ENCODE results near the gene ACAD8.
A peak's percentile ranks its signal among the peaks of the same experiment; 100 is the strongest.
"Not testable (repeated sequence)": the region's sequence is repeated elsewhere in the genome, so short reads cannot be mapped to it uniquely, and the experiment has no call there.

Gene ACAD8

GRCh38 chr11:134252346-134253187, 801 bp upstream of the ACAD8 start:
- peaks cover 55% of the 10 kb centered on the region for H3K4me1 Mint-ChIP-seq
- no peaks in the 10 kb centered on the region for H3K9me3 Mint-ChIP-seq
- peak overlapping the region; percentile 92 for H3K4me3 Mint-ChIP-seq
- peaks cover 34% of the 10 kb centered on the region for H3K36me3 Mint-ChIP-seq
- H3K27ac Mint-ChIP-seq = peak overlapping the region; percentile 54
- ATAC-seq (peak; percentile 14), DNase-seq (ENCODE audit: low spot score in 2 of 2) (no peak)

- Mint-ChIP-seq H3K36me3 (peaks cover 33% of the 10 kb centered on the region), H3K9me3 (no peaks in the 10 kb centered on the region), H3K4me1 (peaks cover 37% of the 10 kb centered on the region), H3K4me3 (peak overlapping the region; percentile 92), H3K27ac (peak overlapping the region; percentile 54)
- ATAC-seq = no peak
- no peak for DNase-seq (ENCODE audit: low spot score in 2 of 2)
Measured at GRCh38 chr11:134254433-134255183, 1.2 kb downstream of the ACAD8 start.

DNA sequence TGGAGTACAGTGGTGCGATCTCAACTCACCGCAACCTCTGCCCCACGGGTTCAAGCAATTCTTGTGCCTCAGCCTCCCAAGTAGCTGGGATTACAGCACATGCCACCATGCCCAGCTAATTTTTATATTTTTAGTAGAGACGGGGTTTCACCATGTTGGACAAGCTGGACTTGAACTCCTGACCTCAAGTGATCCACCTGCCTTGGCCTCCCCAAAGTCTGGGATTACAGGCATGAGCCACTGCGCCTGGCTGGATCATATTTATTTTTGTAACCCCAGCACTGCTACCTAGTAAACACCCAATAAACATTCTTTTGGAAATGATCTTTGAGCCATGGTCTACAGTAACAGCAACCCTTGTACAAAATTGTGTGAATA, 1.8 kb downstream of the ACAD8 start:
- H3K9me3 Mint-ChIP-seq; DNase-seq (ENCODE audit: low spot score in 2 of 2); ATAC-seq: not testable (repeated sequence)
- peaks cover 37% of the 10 kb centered on the region for H3K4me1 Mint-ChIP-seq
- peak overlapping the region; percentile 34 for H3K27ac Mint-ChIP-seq
- H3K4me3 Mint-ChIP-seq = peak overlapping the region; percentile 92
- H3K36me3 Mint-ChIP-seq = peaks cover 33% of the 10 kb centered on the region

DNA sequence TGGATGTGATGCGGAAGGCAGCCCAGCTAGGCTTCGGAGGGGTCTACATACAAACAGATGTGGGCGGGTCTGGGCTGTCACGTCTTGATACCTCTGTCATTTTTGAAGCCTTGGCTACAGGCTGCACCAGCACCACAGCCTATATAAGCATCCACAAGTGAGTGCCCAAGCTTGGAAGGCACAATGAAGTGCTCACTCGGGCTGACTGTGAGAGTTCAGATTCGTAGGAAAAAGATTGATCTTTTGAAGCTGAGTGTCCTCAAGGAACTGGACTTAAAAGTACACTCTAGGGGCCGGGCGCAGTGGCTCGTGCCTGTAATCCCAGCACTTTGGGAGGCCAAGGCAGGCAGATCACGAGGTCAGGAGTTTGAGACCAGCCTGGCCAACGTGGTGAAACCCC, 3.7 kb downstream of the ACAD8 start:
- Mint-ChIP-seq H3K36me3 (peaks cover 44% of the 10 kb centered on the region), H3K4me3 (no peak overlapping the region), H3K4me1 (peaks cover 30% of the 10 kb centered on the region), H3K27ac (no peak overlapping the region), H3K9me3 (no peaks in the 10 kb centered on the region)
- DNase-seq (ENCODE audit: low spot score in 2 of 2) = no peak
- no peak for ATAC-seq

GRCh38 chr11:134258577-134258976, 5.2 kb downstream of the ACAD8 start:
- no peak for ATAC-seq
- Mint-ChIP-seq H3K4me3 (no peak overlapping the region), H3K9me3 (no peaks in the 10 kb centered on the region), H3K27ac (no peak overlapping the region), H3K4me1 (peaks cover 20% of the 10 kb centered on the region), H3K36me3 (peaks cover 49% of the 10 kb centered on the region)
- no peak for DNase-seq (ENCODE audit: low spot score in 2 of 2)

- H3K36me3 Mint-ChIP-seq = peaks cover 56% of the 10 kb centered on the region
Measured at GRCh38 chr11:134260503-134260902, 7.1 kb downstream of the ACAD8 start.

GRCh38 chr11:134260983-134261382, 7.6 kb downstream of the ACAD8 start:
- no peak for DNase-seq (ENCODE audit: low spot score in 2 of 2)
- peaks cover 56% of the 10 kb centered on the region for H3K36me3 Mint-ChIP-seq

More at GRCh38 chr11:134260503-134260902, 7.1 kb downstream of the ACAD8 start:
- peaks cover 9% of the 10 kb centered on the region for H3K4me1 Mint-ChIP-seq
- ATAC-seq = no peak
- H3K9me3 Mint-ChIP-seq = no peaks in the 10 kb centered on the region
- no peak overlapping the region for H3K4me3 Mint-ChIP-seq
- H3K27ac Mint-ChIP-seq = no peak overlapping the region
- DNase-seq (ENCODE audit: low spot score in 2 of 2) = no peak

DNA sequence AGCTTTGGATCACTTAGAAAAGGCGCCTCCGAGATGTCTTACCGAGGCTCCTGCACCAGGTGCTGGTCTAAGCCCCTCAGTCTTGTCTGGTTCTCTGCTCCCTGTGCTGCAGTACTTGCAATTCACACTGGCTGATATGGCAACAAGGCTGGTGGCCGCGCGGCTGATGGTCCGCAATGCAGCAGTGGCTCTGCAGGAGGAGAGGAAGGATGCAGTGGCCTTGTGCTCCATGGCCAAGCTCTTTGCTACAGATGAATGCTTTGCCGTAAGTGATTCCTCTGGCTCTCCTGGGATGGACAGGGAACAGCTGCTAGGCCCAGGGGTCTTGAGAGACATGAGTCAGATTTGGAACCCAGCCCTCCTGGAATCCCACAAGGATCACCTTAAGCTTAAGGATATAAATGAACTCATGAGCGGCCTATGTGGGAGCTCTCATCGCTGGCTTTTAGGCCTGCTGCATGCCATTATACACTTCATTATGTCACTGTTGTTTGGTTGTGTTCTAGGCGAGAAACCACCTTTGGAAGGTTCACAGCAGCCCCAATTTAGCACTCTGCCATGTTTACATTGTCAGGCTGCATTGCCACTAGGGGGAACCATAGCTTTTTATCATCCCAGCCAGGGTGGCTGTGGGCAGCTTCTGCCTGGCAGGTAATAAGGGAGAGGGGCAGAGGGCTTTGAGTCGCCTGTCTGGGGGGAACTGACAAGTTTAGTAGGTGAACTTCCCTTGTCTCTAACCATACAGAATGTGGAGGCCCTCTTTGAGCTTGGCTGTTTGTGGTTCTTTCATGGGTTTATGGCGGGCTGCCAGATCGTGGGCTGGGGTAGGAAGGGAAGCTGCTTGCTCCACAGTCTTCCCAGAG, 8.5 kb downstream of the ACAD8 start:
- Mint-ChIP-seq H3K4me1 (no peaks in the 10 kb centered on the region), H3K4me3 (no peak overlapping the region), H3K27ac (no peak overlapping the region), H3K9me3 (no peaks in the 10 kb centered on the region), H3K36me3 (peaks cover 53% of the 10 kb centered on the region)
- DNase-seq (ENCODE audit: low spot score in 2 of 2) = no peak
- ATAC-seq = peak; percentile 70

More at GRCh38 chr11:134260983-134261382, 7.6 kb downstream of the ACAD8 start:
- Mint-ChIP-seq H3K27ac (no peak overlapping the region), H3K9me3 (no peaks in the 10 kb centered on the region), H3K4me3 (no peak overlapping the region), H3K4me1 (peaks cover 4% of the 10 kb centered on the region)
- ATAC-seq = no peak

GRCh38 chr11:134264966-134265764, 11.8 kb downstream of the ACAD8 start:
- no peak for ATAC-seq
- no peak for DNase-seq (ENCODE audit: low spot score in 2 of 2)
- Mint-ChIP-seq H3K9me3 (no peaks in the 10 kb centered on the region), H3K4me1 (peaks cover 7% of the 10 kb centered on the region), H3K36me3 (peaks cover 25% of the 10 kb centered on the region), H3K4me3 (no peak overlapping the region), H3K27ac (peak overlapping the region; percentile 43)

DNA sequence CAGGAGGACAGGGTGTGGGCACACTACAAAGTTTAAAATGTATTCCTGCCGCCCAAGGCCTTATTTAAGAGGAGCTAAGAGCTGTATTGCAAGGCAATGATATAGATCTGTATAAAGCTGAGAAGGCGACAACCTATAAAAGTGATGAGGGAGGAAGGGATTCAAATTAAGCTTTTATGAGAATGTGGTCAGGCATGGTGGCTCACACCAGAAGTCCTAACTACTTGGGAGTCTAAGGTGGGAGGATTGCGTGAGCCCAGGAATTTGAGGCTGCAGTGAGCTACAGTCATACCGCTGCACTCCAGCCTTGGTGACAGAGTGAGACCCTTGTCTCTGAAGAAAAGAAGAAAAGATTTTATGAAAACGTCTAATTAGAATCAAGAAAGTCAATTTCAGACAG, 13.1 kb downstream of the ACAD8 start:
- no peak for ATAC-seq
- no peak overlapping the region for H3K27ac Mint-ChIP-seq
- H3K4me3 Mint-ChIP-seq = no peak overlapping the region

GRCh38 chr11:134266841-134267251, 13.5 kb downstream of the ACAD8 start:
- no peak for DNase-seq (ENCODE audit: low spot score in 2 of 2)
- H3K36me3 Mint-ChIP-seq = peaks cover 14% of the 10 kb centered on the region
- H3K9me3 Mint-ChIP-seq = no peaks in the 10 kb centered on the region
- no peak overlapping the region for H3K27ac Mint-ChIP-seq
- peaks cover 21% of the 10 kb centered on the region for H3K4me1 Mint-ChIP-seq
- no peak overlapping the region for H3K4me3 Mint-ChIP-seq
- ATAC-seq = no peak

More for the DNA sequence above, 13.1 kb downstream of the ACAD8 start:
- peaks cover 18% of the 10 kb centered on the region for H3K36me3 Mint-ChIP-seq
- no peak for DNase-seq (ENCODE audit: low spot score in 2 of 2)
- no peaks in the 10 kb centered on the region for H3K9me3 Mint-ChIP-seq
- H3K4me1 Mint-ChIP-seq = peaks cover 19% of the 10 kb centered on the region

DNA sequence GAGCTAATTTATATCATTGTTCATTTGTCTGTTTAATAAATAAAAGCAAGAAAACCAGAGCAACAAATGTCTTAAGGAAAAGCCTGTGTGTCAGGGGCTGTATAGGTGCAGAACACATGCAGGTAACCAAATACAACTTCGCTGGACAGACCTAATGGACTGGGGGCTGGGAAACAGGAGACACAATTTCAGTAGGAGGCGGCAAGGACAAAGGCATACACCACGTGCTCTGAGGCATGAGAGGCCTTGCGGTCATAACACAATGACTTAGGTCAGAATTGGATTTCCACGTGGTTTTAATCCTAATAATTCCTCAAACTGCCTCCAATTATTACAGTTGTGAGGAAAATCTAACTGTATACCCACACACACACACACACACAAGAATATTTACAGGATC, 14.1 kb downstream of the ACAD8 start:
- no peaks in the 10 kb centered on the region for H3K9me3 Mint-ChIP-seq
- H3K4me1 Mint-ChIP-seq = peaks cover 21% of the 10 kb centered on the region
- no peak for ATAC-seq
- peaks cover 9% of the 10 kb centered on the region for H3K36me3 Mint-ChIP-seq
- H3K4me3 Mint-ChIP-seq = no peak overlapping the region
- no peak overlapping the region for H3K27ac Mint-ChIP-seq
- DNase-seq (ENCODE audit: low spot score in 2 of 2) = no peak

DNA sequence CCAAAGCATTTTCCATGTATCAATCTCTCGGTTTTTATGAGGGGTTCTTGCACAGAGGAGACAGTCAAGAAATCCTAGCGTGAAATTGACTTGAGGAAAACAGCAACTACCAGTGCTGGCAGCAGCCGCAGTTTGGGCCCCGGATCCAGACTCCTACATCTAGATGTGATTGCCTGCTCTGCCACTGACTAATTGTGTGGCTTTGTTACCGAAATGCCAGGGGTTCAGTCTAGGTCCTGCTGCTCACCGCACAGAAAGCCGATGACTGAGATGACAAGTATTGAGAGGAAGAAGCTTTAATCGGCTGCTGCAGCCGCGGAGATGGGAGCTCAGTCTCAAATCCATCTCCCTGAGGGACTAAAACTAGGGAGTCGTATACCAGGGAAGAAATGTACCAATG, 14.6 kb downstream of the ACAD8 start:
- no peak overlapping the region for H3K27ac Mint-ChIP-seq
- DNase-seq (ENCODE audit: low spot score in 2 of 2) = no peak

DNA sequence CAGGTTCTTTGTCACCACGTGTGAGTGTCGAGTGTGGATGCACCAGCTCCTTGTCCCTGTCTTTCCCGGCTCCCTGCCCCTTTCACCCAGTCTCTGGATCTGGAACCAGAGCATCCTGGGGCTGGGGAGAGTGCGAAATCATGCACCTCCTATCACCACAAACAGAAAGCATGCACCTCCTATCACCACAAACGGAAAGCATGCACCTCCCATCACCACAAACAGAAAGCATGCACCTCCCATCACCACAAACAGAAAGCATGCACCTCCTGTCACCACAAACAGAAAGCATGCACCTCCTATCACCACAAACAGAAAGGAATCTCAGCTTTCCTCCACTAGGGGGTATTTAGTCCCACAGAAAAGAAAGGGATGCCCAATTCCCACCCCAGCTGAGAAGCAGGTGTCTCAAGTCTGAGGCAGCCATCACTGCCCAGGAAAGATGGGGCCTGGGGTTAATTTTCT, 16.9 kb downstream of the ACAD8 start:
- Mint-ChIP-seq H3K36me3 (no peaks in the 10 kb centered on the region), H3K9me3 (no peaks in the 10 kb centered on the region), H3K4me3 (peak overlapping the region; percentile 48), H3K27ac (peak overlapping the region; percentile 84), H3K4me1 (peaks cover 30% of the 10 kb centered on the region)
- ATAC-seq (peak; percentile 41), DNase-seq (ENCODE audit: low spot score in 2 of 2) (no peak)

More for the DNA sequence above, 14.6 kb downstream of the ACAD8 start:
- no peak for ATAC-seq
- Mint-ChIP-seq H3K9me3 (no peaks in the 10 kb centered on the region), H3K4me1 (peaks cover 24% of the 10 kb centered on the region), H3K36me3 (peaks cover 9% of the 10 kb centered on the region), H3K4me3 (no peak overlapping the region)

Data from stimulated activated effector memory CD8-positive, alpha-beta T cell treated with anti-CD3 and anti-CD28 coated beads, Interleukin-12 subunit alpha, Interleukin-12 subunit beta, amount 100 ng/mL, for 72 hours (primary cell).